ENCODE data around the gene RHOA. TPM values are rescaled to one million over a fixed set of nuclear protein-coding genes. Genes with fewer than 3 reads are reported as not detected.
A peak's percentile ranks its signal among the peaks of the same experiment; 100 is the strongest.
"Not testable (repeated sequence)": the region's sequence is repeated elsewhere in the genome, so short reads cannot be mapped to it uniquely, and the experiment has no call there.

Gene RHOA
- total RNA-seq, 6 experiments from 2014 or later, result 703 to 739 (median 716) TPM

- Mint-ChIP-seq H3K4me3 (peak overlapping the region; percentile 33), H3K9me3 (no peaks in the 10 kb centered on the region), H3K36me3 (ENCODE audit: low read depth) (peaks cover 11% of the 10 kb centered on the region), H3K27ac (peak overlapping the region; percentile 88), H3K4me1 (ENCODE audit: low read depth) (peaks cover 53% of the 10 kb centered on the region), H3K27me3 (ENCODE audit: insufficient read depth) (peaks cover 9% of the 10 kb centered on the region)
- peak; percentile 89 for DNase-seq
- TF ChIP-seq, protein P1, sequence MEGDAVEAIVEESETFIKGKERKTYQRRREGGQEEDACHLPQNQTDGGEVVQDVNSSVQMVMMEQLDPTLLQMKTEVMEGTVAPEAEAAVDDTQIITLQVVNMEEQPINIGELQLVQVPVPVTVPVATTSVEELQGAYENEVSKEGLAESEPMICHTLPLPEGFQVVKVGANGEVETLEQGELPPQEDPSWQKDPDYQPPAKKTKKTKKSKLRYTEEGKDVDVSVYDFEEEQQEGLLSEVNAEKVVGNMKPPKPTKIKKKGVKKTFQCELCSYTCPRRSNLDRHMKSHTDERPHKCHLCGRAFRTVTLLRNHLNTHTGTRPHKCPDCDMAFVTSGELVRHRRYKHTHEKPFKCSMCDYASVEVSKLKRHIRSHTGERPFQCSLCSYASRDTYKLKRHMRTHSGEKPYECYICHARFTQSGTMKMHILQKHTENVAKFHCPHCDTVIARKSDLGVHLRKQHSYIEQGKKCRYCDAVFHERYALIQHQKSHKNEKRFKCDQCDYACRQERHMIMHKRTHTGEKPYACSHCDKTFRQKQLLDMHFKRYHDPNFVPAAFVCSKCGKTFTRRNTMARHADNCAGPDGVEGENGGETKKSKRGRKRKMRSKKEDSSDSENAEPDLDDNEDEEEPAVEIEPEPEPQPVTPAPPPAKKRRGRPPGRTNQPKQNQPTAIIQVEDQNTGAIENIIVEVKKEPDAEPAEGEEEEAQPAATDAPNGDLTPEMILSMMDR (IDR thresholded peaks at IDR 0.05), result no peak
Measured at GRCh38 chr3:49351521-49352011, 60.2 kb downstream of the RHOA start.

- no peak for DNase-seq
- Mint-ChIP-seq H3K36me3 (ENCODE audit: low read depth) (peaks cover 4% of the 10 kb centered on the region; the same call in 1 of the 2 replicates), H3K27ac (no peak overlapping the region), H3K27me3 (ENCODE audit: insufficient read depth) (peaks cover 9% of the 10 kb centered on the region), H3K4me3 (no peak overlapping the region), H3K9me3 (no peaks in the 10 kb centered on the region), H3K4me1 (ENCODE audit: low read depth) (peaks cover 60% of the 10 kb centered on the region)
- TF ChIP-seq, protein P1 (IDR thresholded peaks at IDR 0.05), result no peak
Measured at GRCh38 chr3:49349348-49350114, 62.2 kb downstream of the RHOA start.

DNA sequence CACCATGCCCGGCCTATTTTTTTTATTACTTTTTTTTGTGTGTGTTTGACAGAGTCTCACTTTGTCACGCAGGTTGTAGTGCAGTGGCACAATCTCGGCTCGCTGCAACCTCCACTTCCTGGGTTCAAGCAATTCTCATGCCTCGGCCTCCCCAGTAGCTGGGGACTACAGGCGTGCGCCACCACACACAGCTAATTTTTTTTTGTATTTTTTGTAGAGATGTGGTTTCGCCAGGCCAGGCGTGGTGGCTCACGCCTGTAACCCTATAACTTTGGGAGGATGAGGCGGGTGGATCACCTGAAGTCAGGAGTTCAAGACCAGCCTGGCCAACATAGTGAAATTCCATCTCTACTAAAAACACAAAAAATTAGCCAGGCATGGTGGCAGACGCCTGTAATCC is 63.4 kb downstream of the RHOA start:
- not testable (repeated sequence) for H3K4me3 Mint-ChIP-seq; DNase-seq; H3K9me3 Mint-ChIP-seq; H3K27ac Mint-ChIP-seq; H3K36me3 Mint-ChIP-seq (ENCODE audit: low read depth); H3K27me3 Mint-ChIP-seq (ENCODE audit: insufficient read depth)
- H3K4me1 Mint-ChIP-seq (ENCODE audit: low read depth), result peaks cover 51% of the 10 kb centered on the region

DNA sequence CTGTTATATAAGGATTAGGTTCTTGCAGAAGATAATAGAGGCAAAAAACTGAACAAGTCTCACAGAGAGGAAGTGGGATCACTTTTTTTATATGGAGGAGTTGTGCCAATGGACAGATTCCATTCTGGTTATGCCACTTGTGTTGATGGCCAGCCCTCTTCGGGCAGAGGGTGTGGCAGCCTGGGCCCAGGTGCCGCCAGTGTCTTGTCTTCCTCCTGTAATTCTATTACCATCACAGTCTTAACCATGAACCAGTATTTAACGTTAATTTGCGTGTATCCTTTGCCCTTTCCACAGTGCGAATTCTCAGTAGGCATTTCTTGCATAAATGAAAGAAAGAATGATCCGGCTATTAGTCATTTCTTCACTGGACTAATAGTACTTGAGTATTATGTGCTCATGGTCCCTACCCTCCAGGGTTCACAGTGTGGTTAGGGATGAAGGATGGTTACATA is 65.0 kb downstream of the RHOA start:
- Mint-ChIP-seq H3K27me3 (ENCODE audit: insufficient read depth) (peaks cover 1% of the 10 kb centered on the region; the same call in 1 of the 2 replicates), H3K4me1 (ENCODE audit: low read depth) (peaks cover 35% of the 10 kb centered on the region), H3K36me3 (ENCODE audit: low read depth) (no peaks in the 10 kb centered on the region), H3K4me3 (no peak overlapping the region), H3K27ac (peak overlapping the region; percentile 78), H3K9me3 (no peaks in the 10 kb centered on the region)
- TF ChIP-seq, protein P1 (IDR thresholded peaks at IDR 0.05), result no peak
- peak; percentile 45 for DNase-seq

DNA sequence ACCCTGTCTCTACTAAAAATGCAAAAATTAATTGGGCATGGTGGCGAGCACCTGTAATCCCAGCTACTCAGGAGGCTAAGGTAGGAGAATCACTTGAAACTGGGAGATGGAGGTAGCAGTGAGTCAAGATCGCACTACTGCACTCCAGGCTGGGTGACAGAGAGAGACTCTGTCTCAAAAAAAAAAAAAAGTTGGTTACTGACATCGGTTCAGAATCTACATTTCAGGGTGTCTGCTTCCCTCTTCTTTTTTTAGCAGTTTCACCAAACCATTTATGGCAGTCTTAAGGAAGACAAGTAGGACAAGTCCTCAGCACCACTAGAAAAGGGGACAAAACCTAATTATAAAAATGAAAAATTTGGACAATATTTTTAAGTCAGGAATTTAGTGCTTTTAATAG is 68.6 kb downstream of the RHOA start:
- H3K27me3 Mint-ChIP-seq (ENCODE audit: insufficient read depth), result no peaks in the 10 kb centered on the region; the same call in 1 of the 2 replicates
- H3K4me3 Mint-ChIP-seq, result no peak overlapping the region
- TF ChIP-seq, protein P1 (IDR thresholded peaks at IDR 0.05), result no peak
- H3K36me3 Mint-ChIP-seq (ENCODE audit: low read depth), result 0 out of 2 replicates have a peak, but pooled peaks cover 4% of the 10 kb centered on the region
- no peak overlapping the region for H3K27ac Mint-ChIP-seq
- no peak for DNase-seq
- no peaks in the 10 kb centered on the region for H3K9me3 Mint-ChIP-seq
- peaks cover 42% of the 10 kb centered on the region for H3K4me1 Mint-ChIP-seq (ENCODE audit: low read depth)

DNA sequence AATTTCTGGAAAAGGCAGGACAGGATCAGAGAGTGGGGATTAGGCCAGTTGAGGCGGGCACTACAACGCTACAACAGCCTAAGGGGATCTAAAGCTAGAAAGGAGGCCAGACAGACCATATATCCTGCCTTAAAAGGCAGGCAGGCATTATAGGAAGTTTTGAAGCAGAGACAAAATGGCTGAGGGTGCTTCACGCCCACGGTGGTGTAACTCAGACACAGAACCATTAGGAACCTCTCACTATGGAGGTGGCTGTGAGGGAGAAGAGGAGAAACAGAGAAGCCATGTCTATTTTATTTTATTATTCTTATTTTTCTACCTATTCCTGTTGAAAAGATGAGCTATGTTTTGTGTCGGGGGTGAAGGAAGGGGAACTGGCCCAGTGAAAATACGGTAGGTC is 69.8 kb downstream of the RHOA start:
- Mint-ChIP-seq H3K9me3 (no peaks in the 10 kb centered on the region), H3K27me3 (ENCODE audit: insufficient read depth) (no peaks in the 10 kb centered on the region; the same call in 1 of the 2 replicates), H3K4me3 (no peak overlapping the region), H3K4me1 (ENCODE audit: low read depth) (peaks cover 42% of the 10 kb centered on the region), H3K36me3 (ENCODE audit: low read depth) (0 out of 2 replicates have a peak, but pooled peaks cover 4% of the 10 kb centered on the region), H3K27ac (peak overlapping the region; percentile 36)
- no peak for DNase-seq
- TF ChIP-seq, protein P1 (IDR thresholded peaks at IDR 0.05), result no peak

Data from HFFc6 (cell line).